GM23338 (cell line): ENCODE data around the gene SERPINA5. TPM values are rescaled to one million over a fixed set of nuclear protein-coding genes. Genes with fewer than 3 reads are reported as not detected.

Experiments used
- ATAC-seq: fragments of 200-7000 bp; cut with Tn5 transposase; 3 replicates; pipeline ENCODE4 v1.9.1; 2020
- DNase-seq: peaks from one replicate; pipeline ENCODE4 v3.0.0-alpha.2; 2015; ENCODE audit warnings: low spot score
- H2AFZ ChIP-seq: fragments of 200-600 bp; sonication (generic); 2 replicates; pipeline ENCODE4 v1.8.0; 2016; ENCODE audit warnings: antibody characterized with exemption, mild to moderate bottlenecking, moderate library complexity
- H3F3A ChIP-seq: fragments of 200-600 bp; sonication (generic); replicated peaks from 2 replicates; pipeline ENCODE4 v1.8.0; 2017; ENCODE audit warnings: antibody characterized with exemption, mixed run types, low read depth
- H3K27ac ChIP-seq: fragments of 200-600 bp; sonication (generic); 2 replicates; pipeline ENCODE4 v1.6.1; 2016; ENCODE audit warnings: low read depth
- H3K27me3 ChIP-seq: fragments of 200-600 bp; sonication (generic); 2 replicates; pipeline ENCODE4 v1.8.0; 2016; ENCODE audit warnings: mild to moderate bottlenecking, mixed run types, moderate library complexity; ENCODE audit not compliant: insufficient read depth
- H3K36me3 ChIP-seq: fragments of 200-600 bp; sonication (generic); 2 replicates; pipeline ENCODE4 v1.8.0; 2016; ENCODE audit warnings: mild to moderate bottlenecking; ENCODE audit not compliant: insufficient read depth
- H3K4me1 ChIP-seq: fragments of 200-600 bp; sonication (generic); 2 replicates; pipeline ENCODE4 v1.8.0; 2016; ENCODE audit warnings: mild to moderate bottlenecking, moderate library complexity; ENCODE audit not compliant: insufficient read depth
- H3K4me2 ChIP-seq: fragments of 200-600 bp; sonication (generic); 2 replicates; pipeline ENCODE4 v1.7.1; 2017; ENCODE audit warnings: mixed run types
- H3K4me3 ChIP-seq: fragments of 200-600 bp; sonication (generic); 2 replicates; pipeline ENCODE4 v1.6.1; 2016; ENCODE audit warnings: mixed run types
- H3K79me2 ChIP-seq: fragments of 200-600 bp; sonication (generic); replicated peaks from 2 replicates; pipeline ENCODE4 v1.8.0; 2017; ENCODE audit warnings: mild to moderate bottlenecking; ENCODE audit not compliant: insufficient read depth
- H3K9me2 ChIP-seq: fragments of 200-600 bp; sonication (generic); 2 replicates; pipeline ENCODE4 v1.8.0; 2017; ENCODE audit not compliant: insufficient read depth
- H4K20me1 ChIP-seq: fragments of 200-600 bp; sonication (generic); replicated peaks from 2 replicates; pipeline ENCODE4 v1.8.0; 2017; ENCODE audit warnings: mild to moderate bottlenecking; ENCODE audit not compliant: insufficient read depth
- H3K27ac Mint-ChIP-seq: 2 replicates; pipeline ENCODE4 v1.8.0; 2020; ENCODE audit warnings: inconsistent platforms, mild to moderate bottlenecking, moderate library complexity, mixed read lengths
- H3K27me3 Mint-ChIP-seq: 3 replicates; pipeline ENCODE4 v1.8.0; 2022; ENCODE audit warnings: low read depth, mild to moderate bottlenecking, moderate library complexity, mixed read lengths, inconsistent platforms; ENCODE audit not compliant: insufficient read depth, poor library complexity
- H3K36me3 Mint-ChIP-seq: 3 replicates; pipeline ENCODE4 v1.8.0; 2021; ENCODE audit warnings: low read depth, mild to moderate bottlenecking, inconsistent platforms, moderate library complexity, mixed read lengths
- H3K4me1 Mint-ChIP-seq: 3 replicates; pipeline ENCODE4 v1.8.0; 2020; ENCODE audit warnings: mild to moderate bottlenecking, inconsistent platforms, mixed read lengths
- H3K4me3 Mint-ChIP-seq: 3 replicates; pipeline ENCODE4 v1.8.0; 2021; ENCODE audit warnings: moderate library complexity, mild to moderate bottlenecking, inconsistent platforms, mixed read lengths
- H3K9me3 Mint-ChIP-seq: 3 replicates; pipeline ENCODE4 v1.8.0; 2020; ENCODE audit warnings: moderate library complexity, mild to moderate bottlenecking, inconsistent platforms, mixed read lengths
- CREB1 ChIP-seq: fragments of 250-450 bp; sonication (Bioruptor Pico); IDR thresholded peaks from 2 replicates; pipeline ENCODE4 v1.5.0; 2020; ENCODE audit warnings: low read depth, mild to moderate bottlenecking, moderate library complexity
- CTCF ChIP-seq, 2 experiments: fragments of 200-600 bp in 1 of 2; sonication (generic) in 1 of 2; conservative IDR thresholded peaks; 2 replicates each; pipeline versions ENCODE4 v1.5.1 to v1.6.1; 2016 to 2017; ENCODE audit warnings: antibody characterized with exemption in 2 of 2, low read depth in 2 of 2, mild to moderate bottlenecking in 2 of 2, moderate library complexity in 1 of 2
- EZH2 ChIP-seq: fragments of 200-600 bp; sonication (generic); IDR thresholded peaks from one replicate; pipeline ENCODE4 v1.8.0; 2017; ENCODE audit warnings: antibody characterized with exemption, mild to moderate bottlenecking, low read depth; ENCODE audit not compliant: unreplicated experiment
- ZNF331 ChIP-seq: fragments of 250-450 bp; sonication (Bioruptor Pico); IDR thresholded peaks from 2 replicates; pipeline ENCODE4 v1.5.0; 2020; ENCODE audit warnings: low read depth, mild to moderate bottlenecking, moderate library complexity
- ZNF462 ChIP-seq: fragments of 250-450 bp; sonication (Bioruptor Pico); IDR thresholded peaks from 2 replicates; pipeline ENCODE4 v1.5.0; 2020; ENCODE audit warnings: mild to moderate bottlenecking, moderate library complexity
- polyA plus RNA-seq: library from polyadenylated mRNA; unstranded; fragments of >200 nt; fragmentation: Nextera tagmentation; extraction: Ambion mirVana; gene quantifications from 2 replicates; pipeline ENCODE4 v1.2.1, GENCODE V29; 2016
- total RNA-seq: library from RNA; depleted of rRNA; stranded (reverse); fragments of >200 nt; shearing (Covaris generic); gene quantifications from 2 replicates; pipeline ENCODE4 v1.2.3, GENCODE V29; 2014

SERPINA5 gene
- total and polyA plus RNA-seq, 2 experiments from 2014 or later = 0.81 to 0.90 TPM

- H3K36me3 Mint-ChIP-seq = no peaks in the 10 kb centered on the region; the same call in 1 of the 3 replicates
- H3K4me1 Mint-ChIP-seq = peaks cover 13% of the 10 kb centered on the region
Observed at GRCh38 chr14:94600148-94600545, 18.9 kb downstream of the SERPINA5 start.

More at GRCh38 chr14:94600148-94600545, 18.9 kb downstream of the SERPINA5 start:
- Mint-ChIP-seq H3K27ac (no peak overlapping the region), H3K9me3 (peaks cover 7% of the 10 kb centered on the region), H3K27me3 (peaks cover 10% of the 10 kb centered on the region), H3K4me3 (no peak overlapping the region)
- Histone ChIP-seq H2AFZ (no peak overlapping the region), H3K4me3 (no peak overlapping the region), H3K27me3 (no peaks in the 10 kb centered on the region), H3K36me3 (no peaks in the 10 kb centered on the region), H3K4me1 (no peaks in the 10 kb centered on the region), H3K27ac (no peak overlapping the region), H3K79me2 (no peaks in the 10 kb centered on the region), H4K20me1 (no peaks in the 10 kb centered on the region), H3F3A (no peaks in the 10 kb centered on the region), H3K4me2 (no peak overlapping the region), H3K9me2 (no peaks in the 10 kb centered on the region)
- ATAC-seq (no peak), DNase-seq (no peak)
- no peak for TF ChIP-seq ZNF331 (CRISPR knock-in tag)
- no peak for TF ChIP-seq EZH2
- no peak for TF ChIP-seq CREB1 (CRISPR knock-in tag)
- no peak for TF ChIP-seq CTCF (conservative IDR thresholded peaks at IDR 0.05; ENCODE audit: low read depth in 2 of 2)
- TF ChIP-seq ZNF462 (CRISPR knock-in tag) = no peak
